Dendritic cell treated with granulocyte-macrophage colony-stimulating factor and Interleukin-4, amounts not matched to agents 40 ng/mL and 50 ng/mL, for 4 days (primary cell): ENCODE data around the gene CBLIF.
"Not testable (repeated sequence)": the region's sequence is repeated elsewhere in the genome, so short reads cannot be mapped to it uniquely, and the experiment has no call there.

ENCODE experiments used
- H3K27ac Mint-ChIP-seq: one replicate; pipeline ENCODE4 v1.8.0; 2022; ENCODE audit warnings: mild to moderate bottlenecking, mixed read lengths
- H3K27me3 Mint-ChIP-seq: one replicate; pipeline ENCODE4 v1.8.0; 2022; ENCODE audit warnings: mild to moderate bottlenecking, mixed read lengths
- H3K36me3 Mint-ChIP-seq: one replicate; pipeline ENCODE4 v1.8.0; 2022; ENCODE audit warnings: low read depth, mixed read lengths
- H3K4me1 Mint-ChIP-seq: one replicate; pipeline ENCODE4 v1.8.0; 2022; ENCODE audit warnings: low read depth, mixed read lengths
- H3K4me3 Mint-ChIP-seq: one replicate; pipeline ENCODE4 v1.8.0; 2022; ENCODE audit warnings: mild to moderate bottlenecking, moderate library complexity, mixed read lengths
- H3K9me3 Mint-ChIP-seq: one replicate; pipeline ENCODE4 v1.8.0; 2022; ENCODE audit warnings: mixed read lengths
- intact Hi-C: fragments of 100-400 bp; cut with micrococcal nuclease; formaldehyde crosslinking; loops from one replicate; pipeline ENCODE4 v1.15.0; 2022

CBLIF gene

GRCh38 chr11:59801160-59801706 lies 44.1 kb downstream of the CBLIF start:
- Mint-ChIP-seq H3K4me1 (no peaks in the 10 kb centered on the region), H3K36me3 (peaks cover 93% of the 10 kb centered on the region), H3K4me3 (no peak overlapping the region), H3K9me3 (no peaks in the 10 kb centered on the region), H3K27ac (no peak overlapping the region), H3K27me3 (no peaks in the 10 kb centered on the region)
- intact Hi-C loops, result loop anchor here (10.0 kb wide), 1 partner anchor 186 kb away; the partner anchor contains the start of gene OSBP

GRCh38 chr11:59800390-59801025 lies 44.8 kb downstream of the CBLIF start:
- no peaks in the 10 kb centered on the region for H3K4me1 Mint-ChIP-seq
- no peaks in the 10 kb centered on the region for H3K27me3 Mint-ChIP-seq
- no peak overlapping the region for H3K4me3 Mint-ChIP-seq
- H3K9me3 Mint-ChIP-seq, result no peaks in the 10 kb centered on the region
- H3K27ac Mint-ChIP-seq, result no peak overlapping the region
- peaks cover 93% of the 10 kb centered on the region for H3K36me3 Mint-ChIP-seq
- intact Hi-C loops, result loop anchor here (10.0 kb wide), 1 partner anchor 186 kb away; the partner anchor contains the start of gene OSBP

- peaks cover 99% of the 10 kb centered on the region for H3K36me3 Mint-ChIP-seq
Measured at GRCh38 chr11:59794417-59794816, 50.9 kb downstream of the CBLIF start.

GRCh38 chr11:59792507-59792906 lies 52.8 kb downstream of the CBLIF start:
- intact Hi-C loops, result no loop called here
- peaks cover 100% of the 10 kb centered on the region for H3K36me3 Mint-ChIP-seq

More at GRCh38 chr11:59794417-59794816, 50.9 kb downstream of the CBLIF start:
- Mint-ChIP-seq H3K9me3 (no peaks in the 10 kb centered on the region), H3K4me1 (no peaks in the 10 kb centered on the region), H3K27me3 (no peaks in the 10 kb centered on the region), H3K4me3 (no peak overlapping the region), H3K27ac (no peak overlapping the region)
- intact Hi-C loops, result no loop called here

GRCh38 chr11:59791639-59792038 lies 53.7 kb downstream of the CBLIF start:
- H3K4me1 Mint-ChIP-seq, result peaks cover 15% of the 10 kb centered on the region
- H3K27ac Mint-ChIP-seq, result no peak overlapping the region
- H3K9me3 Mint-ChIP-seq, result no peaks in the 10 kb centered on the region
- H3K27me3 Mint-ChIP-seq, result no peaks in the 10 kb centered on the region
- peaks cover 100% of the 10 kb centered on the region for H3K36me3 Mint-ChIP-seq
- no peak overlapping the region for H3K4me3 Mint-ChIP-seq
- intact Hi-C loops, result no loop called here

More at GRCh38 chr11:59792507-59792906, 52.8 kb downstream of the CBLIF start:
- Mint-ChIP-seq H3K27me3 (no peaks in the 10 kb centered on the region), H3K4me1 (peaks cover 6% of the 10 kb centered on the region), H3K4me3 (no peak overlapping the region), H3K27ac (no peak overlapping the region), H3K9me3 (no peaks in the 10 kb centered on the region)

GRCh38 chr11:59787816-59788215 lies 57.5 kb downstream of the CBLIF start:
- intact Hi-C loops, result no loop called here
- Mint-ChIP-seq H3K27me3 (no peaks in the 10 kb centered on the region), H3K9me3 (peaks cover 9% of the 10 kb centered on the region), H3K36me3 (peaks cover 87% of the 10 kb centered on the region), H3K27ac (no peak overlapping the region), H3K4me3 (no peak overlapping the region), H3K4me1 (peaks cover 34% of the 10 kb centered on the region)

- H3K9me3 Mint-ChIP-seq, result peaks cover 9% of the 10 kb centered on the region
- H3K27me3 Mint-ChIP-seq, result no peaks in the 10 kb centered on the region
- H3K4me3 Mint-ChIP-seq, result no peak overlapping the region
- H3K27ac Mint-ChIP-seq, result peak overlapping the region; percentile 10
- intact Hi-C loops, result no loop called here
- H3K36me3 Mint-ChIP-seq, result peaks cover 83% of the 10 kb centered on the region
- peaks cover 34% of the 10 kb centered on the region for H3K4me1 Mint-ChIP-seq
Measured at GRCh38 chr11:59787255-59787588, 58.1 kb downstream of the CBLIF start.

- Mint-ChIP-seq H3K27me3 (no peaks in the 10 kb centered on the region), H3K4me1 (peaks cover 40% of the 10 kb centered on the region), H3K27ac (no peak overlapping the region), H3K4me3 (no peak overlapping the region), H3K9me3 (peaks cover 9% of the 10 kb centered on the region), H3K36me3 (peaks cover 80% of the 10 kb centered on the region)
- intact Hi-C loops, result no loop called here
Measured at GRCh38 chr11:59785818-59786217, 59.5 kb downstream of the CBLIF start.

- H3K4me3 Mint-ChIP-seq, intact Hi-C loops, H3K9me3 Mint-ChIP-seq, H3K27me3 Mint-ChIP-seq, H3K27ac Mint-ChIP-seq: not testable (repeated sequence)
- Mint-ChIP-seq H3K4me1 (peaks cover 52% of the 10 kb centered on the region), H3K36me3 (peaks cover 80% of the 10 kb centered on the region)
Measured at GRCh38 chr11:59784441-59784840, 60.9 kb downstream of the CBLIF start.

GRCh38 chr11:59783632-59784090 lies 61.6 kb downstream of the CBLIF start:
- intact Hi-C loops, result no loop called here
- Mint-ChIP-seq H3K27me3 (no peaks in the 10 kb centered on the region), H3K36me3 (peaks cover 78% of the 10 kb centered on the region), H3K4me3 (no peak overlapping the region), H3K27ac (no peak overlapping the region), H3K9me3 (peaks cover 9% of the 10 kb centered on the region), H3K4me1 (peaks cover 54% of the 10 kb centered on the region)

GRCh38 chr11:59782080-59782479 lies 63.2 kb downstream of the CBLIF start:
- Mint-ChIP-seq H3K27ac (no peak overlapping the region), H3K4me3 (no peak overlapping the region), H3K36me3 (peaks cover 69% of the 10 kb centered on the region), H3K27me3 (no peaks in the 10 kb centered on the region), H3K9me3 (peaks cover 9% of the 10 kb centered on the region), H3K4me1 (peaks cover 56% of the 10 kb centered on the region)
- intact Hi-C loops, result no loop called here

GRCh38 chr11:59779487-59779886 lies 65.8 kb downstream of the CBLIF start:
- peaks cover 72% of the 10 kb centered on the region for H3K36me3 Mint-ChIP-seq
- H3K27ac Mint-ChIP-seq, result no peak overlapping the region
- H3K9me3 Mint-ChIP-seq, result peaks cover 6% of the 10 kb centered on the region
- intact Hi-C loops, result no loop called here
- peaks cover 55% of the 10 kb centered on the region for H3K4me1 Mint-ChIP-seq
- H3K27me3 Mint-ChIP-seq, result no peaks in the 10 kb centered on the region
- no peak overlapping the region for H3K4me3 Mint-ChIP-seq
